HG03103 (cell line): ENCODE data around the gene ALX3.

Source experiments
- ATAC-seq: cut with Tn5 transposase; IDR thresholded peaks from one replicate; pipeline ENCODE4 v1.9.1; 2021; ENCODE audit warnings: low read depth; ENCODE audit not compliant: unreplicated experiment

The ALX3 gene

DNA sequence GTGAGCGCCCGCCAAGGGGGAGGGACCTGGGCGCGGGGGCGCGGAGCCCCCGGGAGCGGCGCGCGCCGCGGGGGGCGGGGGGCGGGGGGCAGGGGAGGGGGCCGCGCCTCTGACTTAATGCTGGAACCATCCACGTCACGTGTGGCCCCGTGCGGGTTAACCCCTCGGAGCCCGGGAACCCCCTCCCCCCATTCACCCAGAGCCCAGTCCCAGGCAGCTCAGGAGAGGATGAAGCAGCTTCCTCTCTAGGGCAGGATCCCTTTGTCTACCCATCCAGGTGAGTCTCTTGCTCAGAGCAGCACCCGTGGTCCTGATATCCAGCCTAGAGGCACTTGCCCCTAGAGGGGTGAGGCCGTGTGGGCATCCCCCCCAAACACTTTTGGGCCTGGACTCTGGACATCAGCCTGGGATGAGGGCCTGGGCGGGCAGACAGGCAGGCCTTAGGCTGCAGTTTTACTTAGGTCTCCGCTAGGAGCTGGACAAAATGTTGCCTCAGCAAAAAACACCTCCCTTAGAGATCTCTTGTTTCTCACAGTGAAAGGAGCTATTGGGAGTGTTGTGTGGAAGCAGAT lies at the start of gene ALX3:
TSS of gene ALX3 (minus strand) at position 2 of the 572 bp plus-strand sequence. CDS start 60 bp downstream, outside the sequence.
- ATAC-seq = no peak

DNA sequence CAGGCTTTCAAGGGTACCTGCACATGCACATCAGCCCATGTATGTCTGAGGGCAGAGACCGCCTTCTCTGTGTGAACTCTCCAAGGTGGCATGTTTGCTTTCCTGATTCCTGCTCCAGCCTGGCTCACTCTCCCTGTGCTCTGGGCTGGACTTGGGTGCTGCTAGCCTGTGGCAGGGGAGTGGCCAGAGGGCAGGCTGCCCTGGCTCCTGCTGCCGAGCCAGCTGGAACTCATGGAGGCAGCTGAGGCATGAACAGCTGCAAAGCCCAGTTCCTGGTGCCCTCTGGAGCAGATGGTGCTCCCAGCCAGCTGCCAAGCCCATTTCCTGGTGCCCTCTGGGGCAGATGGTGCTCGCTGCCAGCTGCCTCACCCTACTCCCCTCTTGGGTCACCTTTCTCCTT lies 49.4 kb upstream of the ALX3 start:
- ATAC-seq = no peak

DNA sequence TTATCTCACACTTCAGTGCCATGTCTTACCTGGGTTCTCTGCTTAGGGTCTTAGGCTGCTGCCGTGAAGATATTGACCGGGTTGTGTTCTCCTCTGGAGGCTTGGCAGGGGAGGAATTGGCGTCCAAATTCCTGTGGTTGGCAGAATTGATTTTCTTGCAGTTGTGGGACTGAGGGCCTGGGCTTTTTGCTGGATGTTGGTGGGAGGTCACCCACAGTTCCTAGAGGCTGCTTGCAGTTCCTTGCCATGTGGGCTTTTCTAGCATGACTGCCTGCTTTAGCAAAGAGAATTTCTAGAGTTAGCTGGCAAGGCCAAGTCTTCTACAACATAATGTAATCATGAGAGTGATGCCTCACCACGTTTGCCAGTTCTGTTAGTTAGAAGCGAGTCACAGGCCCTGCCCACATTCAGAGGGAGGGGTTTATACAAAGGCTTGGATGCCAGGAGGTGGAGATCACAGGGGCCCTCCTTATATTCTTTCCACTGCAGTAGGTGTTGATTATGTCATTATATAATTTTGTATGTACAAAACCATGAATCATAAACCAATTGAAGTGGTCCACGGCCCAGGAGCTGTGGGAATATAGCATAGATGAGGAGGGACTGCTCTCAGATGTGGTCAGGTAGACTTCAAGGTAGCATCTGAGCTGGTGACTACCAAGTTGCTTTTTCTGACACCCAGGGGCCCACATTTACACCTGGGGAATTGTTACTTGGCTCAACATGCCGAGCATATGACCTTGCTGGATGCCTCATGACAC lies 48.3 kb upstream of the ALX3 start:
- ATAC-seq = no peak

DNA sequence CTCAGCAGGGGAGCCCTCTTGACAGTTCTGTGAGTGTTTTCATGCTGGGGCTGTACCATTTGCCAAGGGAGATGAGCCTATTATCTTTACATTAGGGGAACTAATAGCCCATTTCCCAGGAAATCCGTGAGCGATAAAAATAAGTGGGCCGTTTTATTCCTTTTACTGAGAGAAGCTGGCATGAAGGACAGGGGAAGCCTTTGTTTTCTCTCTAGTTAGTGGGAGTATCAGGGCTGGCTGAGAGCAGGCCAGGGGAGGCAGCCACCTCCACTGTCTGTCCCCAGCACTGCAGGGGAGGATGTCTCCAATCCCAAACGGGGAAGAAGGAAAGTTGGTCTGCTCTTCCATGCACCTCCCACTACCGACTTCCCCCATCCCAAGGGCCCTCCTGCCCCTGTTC lies 44.3 kb upstream of the ALX3 start:
- ATAC-seq = no peak

DNA sequence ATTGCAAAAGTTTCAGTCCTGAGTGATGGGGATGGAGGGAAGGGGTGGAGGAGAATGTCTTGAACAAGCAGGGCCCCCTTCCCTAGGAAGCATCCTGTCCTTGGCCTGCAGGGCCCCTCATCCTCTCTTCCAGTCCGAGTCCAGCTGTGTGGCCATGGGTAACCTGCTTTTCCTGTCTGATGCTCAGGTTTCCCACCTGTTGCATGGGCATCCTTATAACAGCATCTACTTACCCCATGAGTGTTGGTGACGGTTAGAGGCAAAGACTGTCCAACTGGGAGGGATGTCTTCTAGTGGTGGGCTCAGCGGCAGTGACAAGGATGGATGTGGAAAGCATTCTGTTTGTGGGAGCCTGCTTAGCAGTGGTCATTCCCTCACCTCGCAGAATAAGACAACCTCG lies 43.7 kb upstream of the ALX3 start:
- no peak for ATAC-seq

DNA sequence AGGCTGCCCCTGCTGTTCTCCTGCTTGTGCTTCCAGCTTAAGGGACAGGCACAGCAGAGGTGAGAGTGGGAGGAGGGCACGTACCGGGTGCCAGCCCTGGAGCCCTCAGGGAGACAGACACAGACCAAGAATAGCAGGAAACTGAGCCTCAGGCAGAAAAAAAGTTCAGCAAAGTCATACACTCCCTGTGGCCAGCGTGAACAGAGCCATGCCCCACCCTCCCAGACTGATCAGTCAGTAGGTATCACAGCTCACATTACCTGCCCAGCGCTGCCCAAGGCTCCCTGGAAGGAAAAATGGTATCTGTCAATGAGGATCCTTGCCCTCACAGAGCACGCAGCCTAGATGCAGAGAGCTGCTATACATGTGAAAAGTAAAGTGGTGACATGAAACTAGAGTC lies 43.1 kb upstream of the ALX3 start:
- no peak for ATAC-seq

DNA sequence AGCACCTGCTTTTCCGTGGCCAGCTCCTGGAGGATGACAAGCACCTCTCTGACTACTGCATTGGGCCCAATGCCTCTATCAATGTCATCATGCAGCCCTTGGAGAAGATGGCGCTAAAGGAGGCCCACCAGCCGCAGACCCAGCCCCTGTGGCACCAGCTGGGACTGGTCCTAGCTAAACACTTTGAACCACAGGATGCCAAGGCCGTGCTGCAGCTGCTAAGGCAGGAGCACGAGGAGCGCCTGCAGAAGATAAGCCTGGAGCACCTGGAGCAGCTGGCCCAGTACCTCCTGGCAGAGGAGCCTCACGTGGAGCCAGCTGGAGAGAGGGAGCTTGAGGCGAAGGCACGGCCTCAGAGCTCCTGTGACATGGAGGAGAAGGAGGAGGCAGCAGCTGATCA lies 42.2 kb upstream of the ALX3 start:
- ATAC-seq = no peak

DNA sequence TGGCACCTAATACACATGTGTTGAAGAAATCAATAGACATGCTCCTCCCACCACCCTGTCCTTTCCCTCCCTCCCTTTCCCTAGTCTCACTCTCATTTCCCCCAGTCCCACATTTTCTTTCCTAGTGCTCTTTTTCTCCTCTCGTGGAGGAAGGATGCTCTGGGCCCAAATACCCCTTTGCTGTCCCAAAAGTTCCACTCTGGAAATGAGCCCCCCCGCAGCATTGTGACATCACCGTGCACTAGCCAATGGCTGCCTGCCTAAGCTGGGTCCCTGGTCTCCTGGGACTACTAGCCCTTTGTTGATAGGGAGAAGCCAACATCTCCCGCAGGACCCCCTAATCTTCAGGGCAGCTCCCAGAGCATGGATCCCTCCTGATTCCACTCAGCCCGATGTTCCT lies 41.7 kb upstream of the ALX3 start, which contains the start of gene UBL4B:
TSS of gene UBL4B (plus strand) at position 301 of the 400 bp plus-strand sequence. CDS start at position 393, 92 bp downstream.
- ATAC-seq = no peak

DNA sequence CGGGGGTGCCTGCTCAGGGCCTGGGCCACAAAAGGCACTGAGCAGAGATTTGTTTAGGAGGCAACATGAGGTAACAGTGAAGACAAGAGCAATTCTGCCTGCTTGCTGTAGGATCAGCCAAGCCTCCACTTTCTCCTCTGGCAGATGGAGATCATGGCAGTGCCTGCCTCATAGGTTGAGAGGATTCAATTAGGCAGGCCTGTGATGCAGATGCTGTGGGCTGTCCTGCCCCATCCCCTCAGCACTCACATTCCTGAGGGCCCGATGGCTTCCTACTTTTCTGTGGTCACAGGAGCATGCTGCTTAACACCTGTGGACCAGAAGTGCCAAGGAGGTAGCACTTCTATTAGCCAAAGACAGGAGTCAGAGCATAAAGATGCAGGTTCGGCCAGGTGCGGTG lies 40.6 kb upstream of the ALX3 start:
- ATAC-seq = no peak

DNA sequence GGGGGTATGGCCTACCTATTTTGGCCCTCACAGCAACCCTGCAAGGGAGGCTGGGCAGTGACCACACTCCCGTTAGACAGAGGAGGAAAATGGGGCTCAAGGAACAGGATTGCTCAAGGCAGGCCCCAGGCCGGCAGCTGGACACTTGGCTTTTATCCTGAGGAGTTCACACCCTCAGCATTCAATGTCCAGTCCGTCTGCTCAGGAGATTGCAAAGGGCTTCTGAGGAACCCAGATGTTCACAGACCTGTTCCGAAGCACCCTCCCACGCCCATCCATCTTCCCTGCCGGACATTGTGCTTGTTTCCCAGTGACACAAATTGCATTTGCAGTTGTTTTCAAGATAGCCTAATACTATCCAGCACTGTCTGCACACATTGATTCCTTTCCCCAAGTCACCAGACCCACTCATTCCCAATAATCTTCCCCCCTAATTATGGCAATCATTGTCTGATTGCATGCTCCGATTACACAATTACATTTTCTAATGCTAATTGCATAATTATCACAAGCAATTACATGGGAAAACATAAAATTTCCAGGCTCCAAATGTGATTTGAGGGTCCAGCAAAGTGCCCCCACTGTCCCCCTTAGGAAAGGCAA lies 37.5 kb upstream of the ALX3 start:
- no peak for ATAC-seq

DNA sequence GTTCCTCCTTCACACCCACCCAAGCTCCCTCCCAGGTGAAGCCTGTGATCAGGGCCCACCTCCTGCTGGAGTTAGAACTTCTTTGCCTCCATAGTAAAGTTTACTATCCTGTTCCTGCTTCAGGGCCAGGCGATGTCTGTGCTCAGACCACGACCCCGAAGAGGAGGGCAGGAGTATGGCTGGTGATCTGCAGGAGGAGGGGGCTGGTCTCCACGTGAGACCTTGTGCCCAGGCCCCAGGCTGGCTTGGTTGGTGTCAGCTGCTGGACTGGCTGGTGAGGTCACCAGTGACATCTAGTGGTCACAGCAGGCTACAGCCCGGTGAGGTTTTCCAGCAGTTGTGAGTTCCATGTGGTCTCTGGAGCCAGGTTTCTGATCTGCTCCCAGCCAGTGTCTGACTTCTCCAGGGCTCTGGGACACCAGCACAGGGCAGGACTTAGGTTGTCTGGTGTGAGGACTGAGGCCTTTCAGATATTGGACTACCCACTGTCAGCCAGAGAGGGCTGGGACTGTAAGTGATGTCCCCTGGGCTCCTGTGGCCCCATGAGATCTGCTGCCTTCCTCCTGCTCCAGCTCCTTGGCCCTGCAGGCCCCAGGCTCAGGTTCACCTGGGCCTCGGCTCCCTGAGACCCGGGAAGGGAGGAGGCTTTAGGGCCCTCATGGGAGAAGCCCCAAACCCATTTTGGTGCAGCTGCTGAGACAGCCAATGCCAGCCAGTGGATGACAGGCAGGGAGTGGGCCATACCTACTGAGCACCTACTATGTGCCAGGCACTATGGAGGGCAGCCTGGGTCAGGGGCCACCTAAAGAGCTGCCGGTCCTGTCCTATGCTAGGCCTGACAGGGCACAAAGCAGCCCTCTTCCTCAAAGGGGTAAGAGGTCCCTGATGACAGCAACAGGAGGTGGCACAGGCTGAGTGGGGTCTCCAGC lies 35.8 kb upstream of the ALX3 start:
- no peak for ATAC-seq

DNA sequence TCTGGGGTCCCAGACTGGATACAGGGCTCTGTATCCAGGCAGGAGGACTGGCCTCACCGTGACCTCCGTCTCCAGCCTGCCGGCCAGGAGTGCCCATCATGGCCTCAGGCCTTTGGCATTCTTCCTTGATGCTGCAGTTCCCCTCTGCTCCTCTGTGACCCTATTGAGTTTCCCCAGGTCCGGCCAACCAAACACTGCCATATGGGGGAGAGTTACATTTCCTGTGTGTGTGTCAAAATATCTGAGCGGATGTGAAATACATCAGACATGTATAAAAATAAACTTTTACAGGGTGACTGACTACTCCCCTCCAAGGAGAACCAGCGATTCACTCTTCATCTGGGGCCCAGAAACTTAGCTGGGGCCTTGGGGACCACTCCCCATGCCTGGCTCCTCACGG lies 31.6 kb upstream of the ALX3 start:
- no peak for ATAC-seq

DNA sequence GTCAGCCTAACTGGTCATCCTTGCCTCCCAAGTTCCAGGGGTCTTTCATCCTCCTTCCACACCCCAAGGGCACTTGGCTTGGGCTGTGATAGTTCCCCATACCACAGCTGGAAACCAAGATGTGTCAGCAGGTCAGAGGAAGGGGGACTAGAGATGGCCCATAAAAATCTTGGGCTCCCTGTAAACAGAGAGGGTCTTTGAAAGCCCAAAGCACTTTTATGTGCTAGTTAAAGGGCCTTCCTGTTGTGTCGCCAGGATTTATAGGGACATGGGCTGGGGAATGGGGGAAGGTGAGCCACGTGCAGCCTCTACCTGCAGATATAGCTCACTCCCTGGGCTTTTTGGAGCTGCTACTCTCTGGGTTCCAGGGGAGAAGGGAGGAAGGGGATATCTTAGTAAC lies 29.9 kb upstream of the ALX3 start:
- ATAC-seq = no peak

DNA sequence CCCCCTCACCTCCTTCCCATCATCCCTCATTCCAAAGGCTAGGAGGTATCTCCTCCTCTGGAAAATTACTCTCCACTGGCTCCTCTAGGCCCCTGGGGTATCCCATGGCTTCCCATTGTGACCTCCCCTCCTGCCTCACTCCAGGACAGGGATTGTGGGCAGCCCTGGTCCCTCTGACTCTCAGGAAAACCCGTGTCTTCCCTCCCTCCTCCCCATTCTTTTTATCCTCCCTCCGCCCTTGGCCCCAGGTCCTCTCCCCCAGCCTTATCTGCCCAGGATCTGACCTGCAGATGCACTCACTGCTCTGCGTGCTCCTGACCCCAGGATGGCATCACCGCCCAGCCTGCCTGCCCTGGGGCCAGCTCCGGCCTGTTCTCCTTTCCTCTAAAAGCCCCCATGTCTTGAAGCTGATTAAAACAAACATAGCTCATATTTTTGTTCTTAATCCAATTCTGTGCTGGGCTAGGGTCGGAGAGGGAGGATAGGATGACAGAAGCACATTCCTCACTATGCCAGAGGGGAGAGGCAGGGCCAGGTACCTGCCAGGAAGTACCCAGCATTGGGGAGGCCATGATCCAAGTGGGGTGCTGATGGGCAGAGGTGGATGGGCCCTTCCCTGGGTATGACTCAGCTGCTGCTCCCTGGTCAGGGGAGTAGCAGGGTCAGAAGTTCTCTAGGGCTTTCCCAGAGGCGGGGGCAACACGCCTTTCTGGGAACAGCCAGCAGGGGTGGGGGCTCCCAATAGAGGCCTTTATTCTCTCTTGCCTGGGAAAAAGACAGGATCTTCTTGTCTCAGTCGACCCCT lies 28.0 kb upstream of the ALX3 start:
- no peak for ATAC-seq

DNA sequence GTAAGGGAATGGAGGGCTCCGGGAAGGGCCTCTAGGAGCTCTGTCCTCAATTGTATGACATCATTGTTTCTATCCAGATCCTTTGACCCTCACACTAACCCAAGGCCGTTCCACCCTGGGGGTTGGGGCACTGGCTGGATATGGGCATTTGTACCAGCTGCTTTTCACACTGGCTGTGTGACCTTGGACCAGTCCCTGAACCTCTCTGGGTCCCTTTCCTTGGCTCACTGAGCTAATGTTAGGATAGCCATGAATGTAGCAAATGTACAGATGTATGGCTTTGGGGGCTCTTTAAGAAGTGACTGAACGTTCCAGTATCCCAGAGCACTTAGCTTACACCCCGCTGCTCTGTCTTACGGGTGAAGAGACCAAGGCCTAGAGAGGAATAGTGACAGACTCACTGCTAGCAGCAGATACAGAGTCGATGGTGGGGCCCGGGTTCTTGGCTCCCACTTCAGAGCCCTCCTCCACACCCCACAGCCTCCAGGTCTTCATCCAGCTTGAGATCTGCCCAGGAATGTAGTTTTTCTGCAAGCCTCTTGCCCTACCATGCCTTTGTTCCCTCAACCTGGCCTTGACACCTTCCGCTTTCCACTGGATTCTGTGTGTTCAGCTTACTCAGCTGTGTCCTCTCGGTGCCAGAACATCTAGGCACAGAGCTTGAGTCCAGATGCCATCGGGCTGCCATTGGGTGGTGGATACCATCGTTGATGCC lies 27.2 kb upstream of the ALX3 start:
- ATAC-seq = no peak

DNA sequence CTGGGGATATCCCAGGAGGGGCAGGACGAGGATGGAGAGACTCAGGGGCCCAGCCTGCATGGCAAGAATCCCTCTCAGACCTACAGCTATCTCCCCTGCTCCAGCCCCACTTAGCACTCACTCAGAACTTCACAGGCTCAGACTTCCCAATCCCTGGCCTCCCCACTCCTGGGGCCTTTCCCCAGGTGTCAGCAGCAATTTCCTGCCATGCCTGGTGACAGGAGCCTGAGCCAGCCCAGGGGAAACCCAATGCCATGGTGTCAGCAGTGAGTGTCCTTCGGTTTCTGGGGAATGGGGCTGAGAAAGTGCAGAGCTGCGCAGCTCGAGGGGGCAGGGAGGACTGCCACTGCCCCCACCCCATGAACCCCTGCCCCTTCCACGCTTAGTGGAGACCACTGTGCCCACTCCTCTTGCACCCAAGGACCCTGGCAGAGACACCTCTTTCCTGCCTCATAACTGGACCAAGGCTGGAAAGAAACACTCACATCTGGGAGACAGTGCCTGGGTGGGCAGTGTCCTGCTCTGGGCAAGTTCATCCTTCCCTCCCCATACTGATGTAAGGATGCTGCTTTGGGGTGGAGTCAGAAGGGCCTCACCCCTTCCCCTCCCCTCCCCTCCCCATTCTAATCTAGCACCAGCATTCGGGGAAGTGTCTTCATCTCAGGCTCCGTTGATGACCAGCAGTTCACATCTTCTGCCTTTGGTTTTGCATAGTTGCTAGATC lies 24.6 kb upstream of the ALX3 start:
- ATAC-seq = no peak

DNA sequence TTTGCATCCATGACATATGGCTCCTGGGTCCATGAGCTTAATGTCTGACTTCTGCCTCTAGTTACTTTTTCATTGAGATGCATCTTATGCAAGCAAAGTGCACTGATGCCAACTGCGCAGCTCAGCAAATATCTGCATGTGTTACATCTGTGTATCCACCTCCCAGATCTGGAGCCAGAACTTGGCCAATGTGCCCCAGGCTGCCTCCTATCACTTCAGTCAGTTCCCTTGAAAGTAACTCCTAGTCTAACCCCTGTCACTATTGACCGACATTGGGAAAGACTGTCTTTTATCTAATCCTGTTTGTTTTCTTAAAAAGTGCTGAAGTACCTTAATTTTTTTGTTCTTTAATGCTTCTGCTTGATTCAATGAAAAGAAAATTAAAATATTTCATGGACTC lies 22.5 kb upstream of the ALX3 start:
- no peak for ATAC-seq

DNA sequence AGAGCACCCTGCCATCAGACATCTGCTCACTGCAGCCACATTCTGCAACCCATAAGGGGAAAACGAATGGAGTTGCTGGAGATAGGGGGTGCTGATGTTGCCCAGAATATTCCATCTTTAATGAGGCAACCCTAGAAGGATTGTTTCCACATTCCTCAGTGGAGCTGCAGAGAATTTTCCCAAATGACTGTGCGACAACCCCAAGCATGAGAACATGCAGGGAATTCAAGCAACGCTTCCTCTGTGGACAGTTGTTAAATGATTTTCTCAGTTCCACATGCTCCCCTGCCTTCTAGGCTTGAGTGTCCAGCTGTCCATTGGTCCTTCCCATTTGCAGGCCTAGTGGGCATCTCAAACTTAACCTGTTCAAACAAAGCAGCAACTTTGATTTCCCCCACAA lies 21.3 kb upstream of the ALX3 start:
- ATAC-seq = no peak

DNA sequence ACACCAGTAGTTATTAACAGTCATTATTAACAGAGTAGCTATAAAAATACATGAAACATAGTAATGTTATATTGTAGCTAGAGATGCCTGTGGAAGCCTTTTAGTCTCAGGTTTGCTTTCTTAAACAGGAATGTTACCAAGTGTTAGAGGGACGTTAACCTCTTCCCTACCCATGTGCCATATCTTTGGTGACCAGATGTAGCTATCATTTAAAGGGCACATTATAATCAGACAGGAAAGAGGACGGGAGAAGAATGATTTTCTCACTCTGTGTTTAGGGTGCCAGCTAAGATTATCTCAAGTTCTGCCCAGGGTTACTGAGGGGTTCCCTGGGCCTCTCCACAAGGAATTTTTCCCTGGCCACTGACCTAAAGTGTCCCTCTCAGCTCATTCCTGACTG lies 20.9 kb upstream of the ALX3 start:
- no peak for ATAC-seq
